Liver (tissue), 9 donors: ENCODE results near the gene CRIP1. TPM values are rescaled to one million over a fixed set of nuclear protein-coding genes. Genes with fewer than 3 reads are reported as not detected.

Experiments used
- DNase-seq: peaks from one replicate; pipeline ENCODE4 v3.0.0-alpha.2; 2017; ENCODE audit warnings: low spot score
- H3K27ac ChIP-seq, 2 donors: one replicate each; pipeline ENCODE4 v1.7.0; 2013; ENCODE audit warnings: inconsistent platforms in 2 of 2, low read length in 2 of 2, control low read depth in 1 of 2, low read depth in 1 of 2, mild to moderate bottlenecking in 1 of 2
- H3K27me3 ChIP-seq, 4 donors: one replicate each; pipeline versions ENCODE4 v1.6.1 to v1.7.0; 2013; ENCODE audit warnings: low read length in 3 of 4, inconsistent platforms in 1 of 4, mild to moderate bottlenecking in 1 of 4, moderate library complexity in 1 of 4; ENCODE audit not compliant: control insufficient read depth in 4 of 4, insufficient read depth in 4 of 4
- H3K36me3 ChIP-seq, 4 donors: one replicate each; pipeline versions ENCODE4 v1.6.1 to v1.7.0; 2013; ENCODE audit warnings: low read length in 3 of 4, mild to moderate bottlenecking in 3 of 4, low read depth in 1 of 4, moderate library complexity in 1 of 4; ENCODE audit not compliant: control insufficient read depth in 4 of 4, insufficient read depth in 3 of 4
- H3K4me1 ChIP-seq, 4 donors: one replicate each; pipeline versions ENCODE4 v1.6.1 to v1.7.0; 2013; ENCODE audit warnings: low read length in 3 of 4, mild to moderate bottlenecking in 3 of 4, moderate library complexity in 1 of 4; ENCODE audit not compliant: control insufficient read depth in 4 of 4, insufficient read depth in 4 of 4
- H3K4me3 ChIP-seq, 3 donors: one replicate each; pipeline versions ENCODE4 v1.6.1 to v1.7.0; 2013; ENCODE audit warnings: low read length in 3 of 3, control low read depth in 1 of 3, low read depth in 1 of 3, mild to moderate bottlenecking in 1 of 3
- H3K9ac ChIP-seq, 2 donors: one replicate each; pipeline ENCODE4 v1.7.0; 2013; ENCODE audit warnings: low read length in 2 of 2, mild to moderate bottlenecking in 2 of 2, moderate library complexity in 2 of 2, control low read depth in 1 of 2, low read depth in 1 of 2
- H3K9me3 ChIP-seq, 4 donors: one replicate each; pipeline versions ENCODE4 v1.6.1 to v1.7.0; 2013; ENCODE audit warnings: low read length in 3 of 4; ENCODE audit not compliant: control insufficient read depth in 4 of 4
- EGR1 ChIP-seq, 2 donors: IDR thresholded peaks; 2 replicates each; pipeline ENCODE4 v1.6.1; 2016 to 2018; ENCODE audit warnings: antibody characterized with exemption in 2 of 2, low read depth in 2 of 2
- FOXA1 ChIP-seq: IDR thresholded peaks from 2 replicates; pipeline ENCODE4 v1.6.1; 2016; ENCODE audit warnings: antibody characterized with exemption
- FOXA2 ChIP-seq: IDR thresholded peaks from 2 replicates; pipeline ENCODE4 v1.6.1; 2016; ENCODE audit warnings: antibody characterized with exemption
- GABPA ChIP-seq, 2 donors: IDR thresholded peaks in 1 of 2; conservative IDR thresholded peaks in 1 of 2; 2 replicates each; pipeline ENCODE4 v1.6.1; 2016; ENCODE audit warnings: antibody characterized with exemption in 2 of 2, mild to moderate bottlenecking in 1 of 2, moderate library complexity in 1 of 2
- HNF4A ChIP-seq, 2 donors: conservative IDR thresholded peaks; 2 replicates each; pipeline ENCODE4 v1.6.1; 2016; ENCODE audit warnings: antibody characterized with exemption in 2 of 2, mild to moderate bottlenecking in 2 of 2
- HNF4G ChIP-seq: IDR thresholded peaks from 2 replicates; pipeline ENCODE4 v1.6.1; 2016; ENCODE audit warnings: antibody characterized with exemption
- JUND ChIP-seq, 2 donors: IDR thresholded peaks; 2 replicates each; pipeline ENCODE4 v1.6.1; 2016; ENCODE audit warnings: antibody characterized with exemption in 2 of 2
- MAX ChIP-seq: IDR thresholded peaks from 2 replicates; pipeline ENCODE4 v1.6.1; 2016; ENCODE audit warnings: antibody characterized with exemption
- NR2F2 ChIP-seq: IDR thresholded peaks from 2 replicates; pipeline ENCODE4 v1.6.1; 2016; ENCODE audit warnings: antibody characterized with exemption
- RAD21 ChIP-seq, 2 donors: IDR thresholded peaks; 2 replicates each; pipeline ENCODE4 v1.6.1; 2016; ENCODE audit warnings: antibody characterized with exemption in 2 of 2, mild to moderate bottlenecking in 2 of 2
- REST ChIP-seq: IDR thresholded peaks from 2 replicates; pipeline ENCODE4 v1.6.1; 2016; ENCODE audit warnings: antibody characterized with exemption, mild to moderate bottlenecking
- RXRA ChIP-seq, 2 donors: IDR thresholded peaks; 2 replicates each; pipeline ENCODE4 v1.6.1; 2017 to 2018; ENCODE audit warnings: antibody characterized with exemption in 2 of 2, mild to moderate bottlenecking in 1 of 2
- SP1 ChIP-seq: IDR thresholded peaks from 2 replicates; pipeline ENCODE4 v1.6.1; 2018; ENCODE audit warnings: antibody characterized with exemption, mild to moderate bottlenecking
- TAF1 ChIP-seq: conservative IDR thresholded peaks from 2 replicates; pipeline ENCODE4 v1.6.1; 2016; ENCODE audit warnings: antibody characterized with exemption, mild to moderate bottlenecking
- YY1 ChIP-seq: IDR thresholded peaks from 2 replicates; pipeline ENCODE4 v1.6.1; 2016; ENCODE audit warnings: antibody characterized with exemption, mild to moderate bottlenecking
- WGBS: extraction: QIAGEN DNeasy Blood & Tissue Kit; methylation state at CpG from one replicate; pipeline ENCODE4 v1.1.7; 2013; 5-methylcytosine and 5-hydroxymethylcytosine counted together
- polyA plus RNA-seq, 2 donors: library from polyadenylated mRNA; stranded (reverse) in 1 of 2; unstranded in 1 of 2; fragments of 200-250 nt in 1 of 2; fragments of >200 nt in 1 of 2; fragmentation: Nextera tagmentation in 1 of 2; extraction: Ambion mirVana in 1 of 2; gene quantifications; one replicate each; pipeline versions ENCODE4 v1.2.1 to v1.2.3, GENCODE V29; 2013 to 2015
- total RNA-seq, 2 donors: library from RNA; depleted of rRNA; stranded (reverse); fragments of >200 nt; gene quantifications; one replicate each; pipeline ENCODE4 v1.2.3, GENCODE V29; 2014
- TF ChIP-seq, protein P1 (sequence below): IDR thresholded peaks from 2 replicates; pipeline ENCODE4 v1.6.1; 2016; ENCODE audit warnings: antibody characterized with exemption
- TF ChIP-seq, protein P2 (sequence below): fragments of 150-350 bp; IDR thresholded peaks from 2 replicates; pipeline ENCODE4 v1.5.1; 2017; ENCODE audit warnings: improper control_type of control experiment, low read depth, low read length; ENCODE audit not compliant: missing input control
- TF ChIP-seq, protein P3 (sequence below): IDR thresholded peaks from 2 replicates; pipeline ENCODE4 v1.6.1; 2016; ENCODE audit warnings: antibody characterized with exemption
- donor health status: healthy.
- donor health status: healthy.
- donor health status: healthy.
- donor health status: healthy.
- donor health status: healthy.

The CRIP1 gene
- total and polyA plus RNA-seq, 4 donors, result 1.4 to 11.4 (median 3.9) TPM

GRCh38 chr14:105440554-105440900 lies 46.2 kb upstream of the CRIP1 start:
- Histone ChIP-seq H3K4me1 (no peaks in the 10 kb centered on the region), H3K9ac (no peak overlapping the region), H3K36me3 (peaks cover 0 to 4% (median 2%) of the 10 kb centered on the region in 4 donors), H3K9me3 (no peaks in the 10 kb centered on the region), H3K27me3 (no peaks in the 10 kb centered on the region), H3K27ac (no peak overlapping the region), H3K4me3 (no peak overlapping the region)
- no peak for DNase-seq
- TF ChIP-seq EGR1 (IDR thresholded peaks at IDR 0.05; ENCODE audit: low read depth in 2 of 2) (no peak), RXRA (IDR thresholded peaks at IDR 0.05) (no peak), TAF1 (no peak), NR2F2 (no peak), HNF4G (no peak), SP1 (no peak), FOXA1 (no peak), JUND (IDR thresholded peaks at IDR 0.05) (no peak), YY1 (no peak), MAX (no peak), RAD21 (IDR thresholded peaks at IDR 0.05) (no peak), GABPA (IDR thresholded peaks at IDR 0.05 in 1 of 2, conservative IDR thresholded peaks at IDR 0.05 in 1 of 2) (no peak), FOXA2 (no peak), HNF4A (conservative IDR thresholded peaks at IDR 0.05) (no peak), REST (no peak)
- TF ChIP-seq, protein P1, sequence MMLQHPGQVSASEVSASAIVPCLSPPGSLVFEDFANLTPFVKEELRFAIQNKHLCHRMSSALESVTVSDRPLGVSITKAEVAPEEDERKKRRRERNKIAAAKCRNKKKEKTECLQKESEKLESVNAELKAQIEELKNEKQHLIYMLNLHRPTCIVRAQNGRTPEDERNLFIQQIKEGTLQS, result no peak
- TF ChIP-seq, protein P2, sequence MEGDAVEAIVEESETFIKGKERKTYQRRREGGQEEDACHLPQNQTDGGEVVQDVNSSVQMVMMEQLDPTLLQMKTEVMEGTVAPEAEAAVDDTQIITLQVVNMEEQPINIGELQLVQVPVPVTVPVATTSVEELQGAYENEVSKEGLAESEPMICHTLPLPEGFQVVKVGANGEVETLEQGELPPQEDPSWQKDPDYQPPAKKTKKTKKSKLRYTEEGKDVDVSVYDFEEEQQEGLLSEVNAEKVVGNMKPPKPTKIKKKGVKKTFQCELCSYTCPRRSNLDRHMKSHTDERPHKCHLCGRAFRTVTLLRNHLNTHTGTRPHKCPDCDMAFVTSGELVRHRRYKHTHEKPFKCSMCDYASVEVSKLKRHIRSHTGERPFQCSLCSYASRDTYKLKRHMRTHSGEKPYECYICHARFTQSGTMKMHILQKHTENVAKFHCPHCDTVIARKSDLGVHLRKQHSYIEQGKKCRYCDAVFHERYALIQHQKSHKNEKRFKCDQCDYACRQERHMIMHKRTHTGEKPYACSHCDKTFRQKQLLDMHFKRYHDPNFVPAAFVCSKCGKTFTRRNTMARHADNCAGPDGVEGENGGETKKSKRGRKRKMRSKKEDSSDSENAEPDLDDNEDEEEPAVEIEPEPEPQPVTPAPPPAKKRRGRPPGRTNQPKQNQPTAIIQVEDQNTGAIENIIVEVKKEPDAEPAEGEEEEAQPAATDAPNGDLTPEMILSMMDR, result no peak
- TF ChIP-seq, protein P3, sequence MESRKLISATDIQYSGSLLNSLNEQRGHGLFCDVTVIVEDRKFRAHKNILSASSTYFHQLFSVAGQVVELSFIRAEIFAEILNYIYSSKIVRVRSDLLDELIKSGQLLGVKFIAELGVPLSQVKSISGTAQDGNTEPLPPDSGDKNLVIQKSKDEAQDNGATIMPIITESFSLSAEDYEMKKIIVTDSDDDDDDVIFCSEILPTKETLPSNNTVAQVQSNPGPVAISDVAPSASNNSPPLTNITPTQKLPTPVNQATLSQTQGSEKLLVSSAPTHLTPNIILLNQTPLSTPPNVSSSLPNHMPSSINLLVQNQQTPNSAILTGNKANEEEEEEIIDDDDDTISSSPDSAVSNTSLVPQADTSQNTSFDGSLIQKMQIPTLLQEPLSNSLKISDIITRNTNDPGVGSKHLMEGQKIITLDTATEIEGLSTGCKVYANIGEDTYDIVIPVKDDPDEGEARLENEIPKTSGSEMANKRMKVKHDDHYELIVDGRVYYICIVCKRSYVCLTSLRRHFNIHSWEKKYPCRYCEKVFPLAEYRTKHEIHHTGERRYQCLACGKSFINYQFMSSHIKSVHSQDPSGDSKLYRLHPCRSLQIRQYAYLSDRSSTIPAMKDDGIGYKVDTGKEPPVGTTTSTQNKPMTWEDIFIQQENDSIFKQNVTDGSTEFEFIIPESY, result no peak
- 98% methylated on average over 15 of the region's 15 CpGs for WGBS
